ENCODE measurements around the gene MAP3K8. TPM values are rescaled to one million over a fixed set of nuclear protein-coding genes. Genes with fewer than 3 reads are reported as not detected.
A peak's percentile ranks its signal among the peaks of the same experiment; 100 is the strongest.

The MAP3K8 gene
- total RNA-seq, 1 experiment from 2014 or later: 13.8 TPM

GRCh38 chr10:30434273-30435072 lies 489 bp downstream of the MAP3K8 start:
- POLR2A ChIA-PET: interaction anchor here (0.9 to 3.1 kb wide), 3 partner anchors 11 to 94 kb away, joined by 3 to 19 read pairs (median 5); no protein-coding TSS in a partner anchor
- no peaks in the 10 kb centered on the region for H3K9me3 Mint-ChIP-seq
- H3K4me1 Mint-ChIP-seq: peaks cover 59% of the 10 kb centered on the region
- peaks cover 8% of the 10 kb centered on the region for H3K36me3 Mint-ChIP-seq
- DNase-seq (ENCODE audit: low spot score): peak; percentile 68
- CTCF ChIA-PET: interaction anchor here (0.5 to 2.0 kb wide), 8 partner anchors 11 to 206 kb away, joined by 3 to 8 read pairs (median 4); no protein-coding TSS in a partner anchor
- ATAC-seq: peak; percentile 40
- peaks cover 29% of the 10 kb centered on the region for H3K27me3 Mint-ChIP-seq (ENCODE audit: low read depth)
- peak overlapping the region; percentile 90 for H3K4me3 Mint-ChIP-seq
- peak overlapping the region; percentile 47; the same call in 1 of the 2 replicates for H3K27ac Mint-ChIP-seq
- TF ChIP-seq ZNF416 (CRISPR knock-in tag; IDR thresholded peaks at IDR 0.05) (no peak), TCF7 (CRISPR knock-in tag; IDR thresholded peaks at IDR 0.05; ENCODE audit: low read depth) (no peak), IRF2 (CRISPR knock-in tag; IDR thresholded peaks at IDR 0.05; ENCODE audit: borderline replicate concordance, low read depth) (no peak), AFF4 (CRISPR knock-in tag; IDR thresholded peaks at IDR 0.05; ENCODE audit: borderline replicate concordance) (no peak), ZNF219 (CRISPR knock-in tag; IDR thresholded peaks at IDR 0.05; ENCODE audit: borderline replicate concordance) (no peak), AR (CRISPR knock-in tag; IDR thresholded peaks at IDR 0.05) (no peak), ERG (CRISPR knock-in tag; IDR thresholded peaks at IDR 0.05) (no peak), ZNF671 (CRISPR knock-in tag; IDR thresholded peaks at IDR 0.05) (no peak), FOXK1 (CRISPR knock-in tag; IDR thresholded peaks at IDR 0.05) (no peak), E2F4 (CRISPR knock-in tag; IDR thresholded peaks at IDR 0.05; ENCODE audit: borderline replicate concordance, low read depth) (no peak), ZNF317 (CRISPR knock-in tag; IDR thresholded peaks at IDR 0.05; ENCODE audit: borderline replicate concordance, low read depth) (no peak), TEAD4 (CRISPR knock-in tag; IDR thresholded peaks at IDR 0.05) (no peak), PRRX2 (CRISPR knock-in tag; IDR thresholded peaks at IDR 0.05) (no peak), ATF6 (CRISPR knock-in tag; IDR thresholded peaks at IDR 0.05) (no peak), JUN (CRISPR knock-in tag; IDR thresholded peaks at IDR 0.05) (no peak), IRF1 (CRISPR knock-in tag; IDR thresholded peaks at IDR 0.05) (no peak), ATF3 (CRISPR knock-in tag; conservative IDR thresholded peaks at IDR 0.05) (no peak), ETV6 (CRISPR knock-in tag; IDR thresholded peaks at IDR 0.05) (no peak; the same call in 1 of the 2 replicates), JAZF1 (CRISPR knock-in tag; IDR thresholded peaks at IDR 0.05) (no peak), CTCF (IDR thresholded peaks at IDR 0.05) (no peak), NR2C2 (CRISPR knock-in tag; IDR thresholded peaks at IDR 0.05) (no peak)
